GM12878 (cell line): ENCODE measurements around the gene ARID5B. TPM values are rescaled to one million over a fixed set of nuclear protein-coding genes. Genes with fewer than 3 reads are reported as not detected.

Experiments
- ATAC-seq: fragments of 200-7000 bp; cut with Tn5 transposase; 3 replicates; pipeline ENCODE4 v1.9.1; 2020; ENCODE audit warnings: mild to moderate bottlenecking, moderate library complexity
- BruUV-seq: library from RNA; stranded (reverse); fragments of 400-500 nt; replicated peaks from 2 replicates; lab custom pipeline; 2021; lab: Mats Ljungman, UMichigan
- CTCF ChIA-PET: fragments of 300-600 bp; sonication (Branson Sonifier 250); formaldehyde crosslinking; extraction: SDS; loops from one replicate; lab custom pipeline; 2021; ENCODE audit warnings: inconsistent platforms; lab: Yijun Ruan, JAX
- POLR2A ChIA-PET: fragments of 350-600 bp; formaldehyde crosslinking; extraction: SDS; loops from one replicate; lab custom pipeline; 2021; ENCODE audit warnings: inconsistent platforms; lab: Charles Lee
- RAD21 ChIA-PET: fragments of 300-600 bp; sonication (Branson Sonifier 250); formaldehyde crosslinking; loops from one replicate; lab custom pipeline; 2023; ENCODE audit warnings: antibody characterized with exemption; ENCODE audit not compliant: unreplicated experiment; lab: Charles Lee
- SMC1A ChIA-PET: fragments of 300-600 bp; sonication (Branson Sonifier 250); formaldehyde crosslinking; loops from one replicate; lab custom pipeline; 2023; ENCODE audit not compliant: unreplicated experiment, uncharacterized antibody; lab: Charles Lee
- DNase-seq: peaks from one replicate; pipeline ENCODE4 v3.0.0-alpha.2; 2011; ENCODE audit warnings: low read depth, low spot score
- FAIRE-seq: peaks from 3 replicates; lab custom pipeline; 2011; peaks lifted over from hg19 to GRCh38; lab: Jason Lieb, UNC
- H2AFZ ChIP-seq: 2 replicates; pipeline ENCODE4 v1.6.0; 2011; ENCODE audit warnings: low read depth, low read length, control low read depth; ENCODE audit not compliant: control insufficient read depth
- H3K27ac ChIP-seq: 2 replicates; pipeline ENCODE4 v1.5.1; 2011; ENCODE audit warnings: control low read depth; ENCODE audit not compliant: control insufficient read depth, insufficient read depth
- H3K27me3 ChIP-seq, 2 experiments: replicated peaks in 1 of 2; 2 replicates each; pipeline versions ENCODE4 v1.6.0 to v1.6.1; 2011; ENCODE audit warnings: low read length in 1 of 2; ENCODE audit not compliant: control insufficient read depth in 2 of 2, insufficient read depth in 2 of 2
- H3K36me3 ChIP-seq, 2 experiments: 2 replicates each; pipeline ENCODE4 v1.5.1; 2011; ENCODE audit warnings: low read length in 1 of 2; ENCODE audit not compliant: control insufficient read depth in 2 of 2, insufficient read depth in 2 of 2
- H3K4me1 ChIP-seq: 2 replicates; pipeline ENCODE4 v1.6.1; 2011; ENCODE audit warnings: mild to moderate bottlenecking, low read length, moderate library complexity, mixed read lengths; ENCODE audit not compliant: control insufficient read depth, insufficient read depth
- H3K4me2 ChIP-seq: 2 replicates; pipeline ENCODE4 v1.6.0; 2011; ENCODE audit warnings: control low read depth; ENCODE audit not compliant: control insufficient read depth, insufficient read depth
- H3K4me3 ChIP-seq: fragments of 200-600 bp; sonication (generic); 2 replicates; pipeline ENCODE4 v1.5.1; 2016
- H3K79me2 ChIP-seq: 2 replicates; pipeline ENCODE4 v1.6.0; 2011; ENCODE audit warnings: low read length; ENCODE audit not compliant: control insufficient read depth, insufficient read depth
- H3K9ac ChIP-seq: 2 replicates; pipeline ENCODE4 v1.8.0; 2011; ENCODE audit warnings: low read length, control low read depth, mixed read lengths; ENCODE audit not compliant: control insufficient read depth, insufficient read depth
- H3K9me3 ChIP-seq: replicated peaks from 3 replicates; pipeline ENCODE4 v1.5.1; 2011; ENCODE audit warnings: mild to moderate bottlenecking, low read length; ENCODE audit not compliant: control insufficient read depth, insufficient read depth
- H4K20me1 ChIP-seq: 2 replicates; pipeline ENCODE4 v1.6.0; 2011; ENCODE audit not compliant: control insufficient read depth, insufficient read depth
- DPF2 ChIP-seq: fragments of 450-650 bp; IDR thresholded peaks from 2 replicates; pipeline ENCODE4 v1.6.1; 2017; ENCODE audit warnings: mild to moderate bottlenecking
- FOS ChIP-seq: IDR thresholded peaks from 3 replicates; pipeline ENCODE4 v1.6.1; 2011; ENCODE audit warnings: borderline replicate concordance; ENCODE audit not compliant: insufficient read length; ENCODE audit errors: extremely low read depth
- JUNB ChIP-seq: IDR thresholded peaks from 2 replicates; pipeline ENCODE4 v1.6.1; 2016; ENCODE audit warnings: antibody characterized with exemption, mild to moderate bottlenecking
- MEF2A ChIP-seq: IDR thresholded peaks from 2 replicates; pipeline ENCODE4 v1.6.1; 2011; ENCODE audit warnings: low read depth, mild to moderate bottlenecking, low read length, moderate library complexity; ENCODE audit not compliant: insufficient read depth
- NFIC ChIP-seq: IDR thresholded peaks from 2 replicates; pipeline ENCODE4 v1.6.1; 2012; ENCODE audit warnings: low read depth, mild to moderate bottlenecking, inconsistent platforms, low read length, moderate library complexity
- PAX8 ChIP-seq: fragments of 450-650 bp; IDR thresholded peaks from 2 replicates; pipeline ENCODE4 v1.6.1; 2017; ENCODE audit warnings: mild to moderate bottlenecking, moderate library complexity
- RUNX3 ChIP-seq: IDR thresholded peaks from 2 replicates; pipeline ENCODE4 v1.6.1; 2012; ENCODE audit warnings: low read length, inconsistent platforms
- SMAD5 ChIP-seq: IDR thresholded peaks from 2 replicates; pipeline ENCODE4 v1.6.1; 2016; ENCODE audit warnings: antibody characterized with exemption, low read depth
- TCF3 ChIP-seq: IDR thresholded peaks from 2 replicates; pipeline ENCODE4 v1.6.1; 2012; ENCODE audit warnings: low read depth, mild to moderate bottlenecking, low read length, borderline replicate concordance; ENCODE audit not compliant: insufficient read depth
- ZNF24 ChIP-seq: fragments of 450-650 bp; IDR thresholded peaks from 2 replicates; pipeline ENCODE4 v1.6.1; 2017; ENCODE audit warnings: antibody characterized with exemption, mild to moderate bottlenecking
- ZNF622 ChIP-seq: fragments of 450-650 bp; IDR thresholded peaks from 2 replicates; pipeline ENCODE4 v1.6.1; 2017; ENCODE audit warnings: mild to moderate bottlenecking, inconsistent platforms
- in situ Hi-C: fragments of 300-500 bp; cut with MboI; formaldehyde crosslinking; loops from 9 replicates; pipeline ENCODE4 v1.14.3; 2018; ENCODE audit warnings: mixed read lengths
- intact Hi-C: fragments of 100-400 bp; cut with micrococcal nuclease; formaldehyde crosslinking; loops from one replicate; pipeline ENCODE4 v1.14.2; 2022; ENCODE audit not compliant: unreplicated experiment
- polyA plus RNA-seq, 11 experiments: library from polyadenylated mRNA; depleted of rRNA in 4 of 11; unstranded in 6 of 11; stranded (reverse) in 5 of 11; fragments of >200 nt; fragmentation: Nextera tagmentation in 4 of 11; fragmentation: Illumina TruSeq in 1 of 11; extraction: Ambion mirVana in 4 of 11; extraction: Trizol in 1 of 11; gene quantifications; 1 replicate in 1 of 11; 2 replicates in 10 of 11; pipeline versions ENCODE4 v1.2.1 to v1.2.3, GENCODE V29; 2011 to 2016; ENCODE audit warnings: inconsistent platforms in 2 of 11, missing spikeins in 2 of 11, low read depth in 1 of 11
- total RNA-seq, 4 experiments: library from RNA; depleted of rRNA in 3 of 4; stranded (reverse); fragments of >200 nt in 3 of 4; fragmentation: Illumina TruSeq in 1 of 4; extraction: Trizol in 1 of 4; gene quantifications; 2 replicates each; pipeline versions ENCODE4 v1.2.1 to v1.2.3, GENCODE V29; 2013 to 2021
- TF ChIP-seq, protein P1 (sequence below): fragments of 450-650 bp; IDR thresholded peaks from 2 replicates; pipeline ENCODE4 v1.6.1; 2017; ENCODE audit warnings: mild to moderate bottlenecking, moderate library complexity
- TF ChIP-seq, protein P2 (sequence below), 3 experiments: IDR thresholded peaks in 2 of 3; conservative IDR thresholded peaks in 1 of 3; 2 replicates each; pipeline ENCODE4 v1.5.1; 2011; ENCODE audit warnings: low read depth in 3 of 3, low read length in 3 of 3, mild to moderate bottlenecking in 3 of 3, control low read depth in 2 of 3, moderate library complexity in 2 of 3, inconsistent platforms in 1 of 3, mixed read lengths in 1 of 3; ENCODE audit not compliant: control insufficient read depth in 2 of 3, insufficient read depth in 1 of 3; ENCODE audit errors: extremely low read depth in 1 of 3

The ARID5B gene
- total and polyA plus RNA-seq, 10 of the 15 experiments (the other 5 are each of a cell fraction or from before 2014, with no cell fraction given): 2.7 to 8.5 (median 6.1) TPM

DNA sequence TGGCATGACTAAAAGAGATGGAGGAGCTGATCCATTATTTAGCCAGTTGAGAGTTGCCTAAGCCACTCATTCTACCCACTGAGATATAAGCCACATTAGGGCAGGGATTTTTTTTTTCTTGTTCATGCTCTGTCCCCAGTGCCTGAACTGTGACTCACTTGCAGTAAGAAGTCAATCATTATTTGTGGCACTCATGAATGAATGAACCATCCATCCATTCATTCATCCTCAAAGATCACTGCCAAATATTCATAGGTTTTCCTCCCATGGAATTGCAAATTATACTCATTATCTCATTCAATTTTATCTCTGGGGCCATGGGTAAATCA, 22.8 kb upstream of the ARID5B start:
- Histone ChIP-seq H3K79me2 (no peaks in the 10 kb centered on the region), H2AFZ (no peak overlapping the region), H3K36me3 (no peaks in the 10 kb centered on the region), H3K27me3 (no peaks in the 10 kb centered on the region), H3K9ac (no peak overlapping the region), H3K9me3 (no peaks in the 10 kb centered on the region), H4K20me1 (no peaks in the 10 kb centered on the region), H3K27ac (no peak overlapping the region), H3K4me3 (no peak overlapping the region), H3K4me1 (peaks cover 10% of the 10 kb centered on the region), H3K4me2 (no peak overlapping the region)
- SMC1A ChIA-PET: no interaction called here
- DNase-seq (no peak), FAIRE-seq (no peak), ATAC-seq (peak; percentile 54)
- RAD21 ChIA-PET: no interaction called here
- TF ChIP-seq TCF3 (no peak), RUNX3 (no peak), MEF2A (no peak), NFIC (no peak), PAX8 (no peak), ZNF622 (no peak), SMAD5 (no peak), DPF2 (no peak), JUNB (no peak), FOS (no peak), ZNF24 (no peak)
- TF ChIP-seq, protein P1, sequence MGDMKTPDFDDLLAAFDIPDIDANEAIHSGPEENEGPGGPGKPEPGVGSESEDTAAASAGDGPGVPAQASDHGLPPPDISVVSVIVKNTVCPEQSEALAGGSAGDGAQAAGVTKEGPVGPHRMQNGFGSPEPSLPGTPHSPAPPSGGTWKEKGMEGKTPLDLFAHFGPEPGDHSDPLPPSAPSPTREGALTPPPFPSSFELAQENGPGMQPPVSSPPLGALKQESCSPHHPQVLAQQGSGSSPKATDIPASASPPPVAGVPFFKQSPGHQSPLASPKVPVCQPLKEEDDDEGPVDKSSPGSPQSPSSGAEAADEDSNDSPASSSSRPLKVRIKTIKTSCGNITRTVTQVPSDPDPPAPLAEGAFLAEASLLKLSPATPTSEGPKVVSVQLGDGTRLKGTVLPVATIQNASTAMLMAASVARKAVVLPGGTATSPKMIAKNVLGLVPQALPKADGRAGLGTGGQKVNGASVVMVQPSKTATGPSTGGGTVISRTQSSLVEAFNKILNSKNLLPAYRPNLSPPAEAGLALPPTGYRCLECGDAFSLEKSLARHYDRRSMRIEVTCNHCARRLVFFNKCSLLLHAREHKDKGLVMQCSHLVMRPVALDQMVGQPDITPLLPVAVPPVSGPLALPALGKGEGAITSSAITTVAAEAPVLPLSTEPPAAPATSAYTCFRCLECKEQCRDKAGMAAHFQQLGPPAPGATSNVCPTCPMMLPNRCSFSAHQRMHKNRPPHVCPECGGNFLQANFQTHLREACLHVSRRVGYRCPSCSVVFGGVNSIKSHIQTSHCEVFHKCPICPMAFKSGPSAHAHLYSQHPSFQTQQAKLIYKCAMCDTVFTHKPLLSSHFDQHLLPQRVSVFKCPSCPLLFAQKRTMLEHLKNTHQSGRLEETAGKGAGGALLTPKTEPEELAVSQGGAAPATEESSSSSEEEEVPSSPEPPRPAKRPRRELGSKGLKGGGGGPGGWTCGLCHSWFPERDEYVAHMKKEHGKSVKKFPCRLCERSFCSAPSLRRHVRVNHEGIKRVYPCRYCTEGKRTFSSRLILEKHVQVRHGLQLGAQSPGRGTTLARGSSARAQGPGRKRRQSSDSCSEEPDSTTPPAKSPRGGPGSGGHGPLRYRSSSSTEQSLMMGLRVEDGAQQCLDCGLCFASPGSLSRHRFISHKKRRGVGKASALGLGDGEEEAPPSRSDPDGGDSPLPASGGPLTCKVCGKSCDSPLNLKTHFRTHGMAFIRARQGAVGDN: no peak
- TF ChIP-seq, protein P2, sequence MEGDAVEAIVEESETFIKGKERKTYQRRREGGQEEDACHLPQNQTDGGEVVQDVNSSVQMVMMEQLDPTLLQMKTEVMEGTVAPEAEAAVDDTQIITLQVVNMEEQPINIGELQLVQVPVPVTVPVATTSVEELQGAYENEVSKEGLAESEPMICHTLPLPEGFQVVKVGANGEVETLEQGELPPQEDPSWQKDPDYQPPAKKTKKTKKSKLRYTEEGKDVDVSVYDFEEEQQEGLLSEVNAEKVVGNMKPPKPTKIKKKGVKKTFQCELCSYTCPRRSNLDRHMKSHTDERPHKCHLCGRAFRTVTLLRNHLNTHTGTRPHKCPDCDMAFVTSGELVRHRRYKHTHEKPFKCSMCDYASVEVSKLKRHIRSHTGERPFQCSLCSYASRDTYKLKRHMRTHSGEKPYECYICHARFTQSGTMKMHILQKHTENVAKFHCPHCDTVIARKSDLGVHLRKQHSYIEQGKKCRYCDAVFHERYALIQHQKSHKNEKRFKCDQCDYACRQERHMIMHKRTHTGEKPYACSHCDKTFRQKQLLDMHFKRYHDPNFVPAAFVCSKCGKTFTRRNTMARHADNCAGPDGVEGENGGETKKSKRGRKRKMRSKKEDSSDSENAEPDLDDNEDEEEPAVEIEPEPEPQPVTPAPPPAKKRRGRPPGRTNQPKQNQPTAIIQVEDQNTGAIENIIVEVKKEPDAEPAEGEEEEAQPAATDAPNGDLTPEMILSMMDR (IDR thresholded peaks at IDR 0.05 in 2 of 3, conservative IDR thresholded peaks at IDR 0.05 in 1 of 3; ENCODE audit: control insufficient read depth in 2 of 3, extremely low read depth in 1 of 3, insufficient read depth in 1 of 3, low read depth in 3 of 3, low read length in 3 of 3): no peak
- in situ Hi-C loops: no loop called here
- no TSS peak for BruUV-seq
- CTCF ChIA-PET: no interaction called here
- intact Hi-C loops: no loop called here
- POLR2A ChIA-PET: no interaction called here
